ENCODE measurements around the gene MEGF11. TPM values are rescaled to one million over a fixed set of nuclear protein-coding genes. Genes with fewer than 3 reads are reported as not detected.

The MEGF11 gene
- total and polyA plus RNA-seq, 4 donors: 0.16 to 1.5 (median 0.50) TPM

- peak; percentile 5 for TF ChIP-seq CTCF (IDR thresholded peaks at IDR 0.05; ENCODE audit: control extremely low read depth, extremely low read depth)
- no peak for ATAC-seq (ENCODE audit: insufficient read depth, low FRiP score)
- Histone ChIP-seq H3K36me3 (ENCODE audit: control insufficient read depth in 4 of 4, insufficient read depth in 4 of 4, low read length in 4 of 4) (no peaks in the 10 kb centered on the region), H3K27me3 (ENCODE audit: control insufficient read depth in 3 of 3, insufficient read depth in 3 of 3, low read length in 2 of 3) (peaks cover 0 to 8% (median 5%) of the 10 kb centered on the region in 3 donors), H3K27ac (ENCODE audit: low read depth in 1 of 2, low read length in 1 of 2) (no peak overlapping the region), H3K9ac (ENCODE audit: insufficient read depth in 1 of 2, low read length in 2 of 2) (no peak overlapping the region), H3K4me3 (no peak overlapping the region), H3K4me1 (ENCODE audit: control insufficient read depth in 5 of 5, insufficient read depth in 5 of 5, low read length in 5 of 5) (no peaks in the 10 kb centered on the region), H3K9me3 (ENCODE audit: control insufficient read depth in 4 of 4, insufficient read depth in 3 of 4, low read length in 3 of 4) (no peaks in the 10 kb centered on the region)
- no peak for DNase-seq
- WGBS, 2 donors: 54 to 78% methylated on average over 3 of the region's 3 CpGs
Measured at GRCh38 chr15:65962187-65962586, 291.4 kb downstream of the MEGF11 start.

- no peak for ATAC-seq (ENCODE audit: insufficient read depth, low FRiP score)
- TF ChIP-seq CTCF (IDR thresholded peaks at IDR 0.05; ENCODE audit: control extremely low read depth, extremely low read depth): no peak
- Histone ChIP-seq H3K4me1 (ENCODE audit: control insufficient read depth in 5 of 5, insufficient read depth in 5 of 5, low read length in 5 of 5) (no peaks in the 10 kb centered on the region), H3K9me3 (ENCODE audit: control insufficient read depth in 4 of 4, insufficient read depth in 3 of 4, low read length in 3 of 4) (no peaks in the 10 kb centered on the region), H3K27me3 (ENCODE audit: control insufficient read depth in 3 of 3, insufficient read depth in 3 of 3, low read length in 2 of 3) (peaks cover 0 to 8% (median 5%) of the 10 kb centered on the region in 3 donors), H3K4me3 (no peak overlapping the region), H3K9ac (ENCODE audit: insufficient read depth in 1 of 2, low read length in 2 of 2) (no peak overlapping the region), H3K27ac (ENCODE audit: low read depth in 1 of 2, low read length in 1 of 2) (no peak overlapping the region), H3K36me3 (ENCODE audit: control insufficient read depth in 4 of 4, insufficient read depth in 4 of 4, low read length in 4 of 4) (no peaks in the 10 kb centered on the region)
- WGBS, 2 donors: 45 to 52% methylated on average over 3 of the region's 3 CpGs
- DNase-seq: no peak
Measured at GRCh38 chr15:65960586-65960985, 293.0 kb downstream of the MEGF11 start.

- ATAC-seq (ENCODE audit: insufficient read depth, low FRiP score) (no peak), DNase-seq (no peak)
- Histone ChIP-seq H3K27me3 (ENCODE audit: control insufficient read depth in 3 of 3, insufficient read depth in 3 of 3, low read length in 2 of 3) (peaks cover 0 to 8% (median 5%) of the 10 kb centered on the region in 3 donors), H3K36me3 (ENCODE audit: control insufficient read depth in 4 of 4, insufficient read depth in 4 of 4, low read length in 4 of 4) (no peaks in the 10 kb centered on the region), H3K4me1 (ENCODE audit: control insufficient read depth in 5 of 5, insufficient read depth in 5 of 5, low read length in 5 of 5) (no peaks in the 10 kb centered on the region), H3K9ac (ENCODE audit: insufficient read depth in 1 of 2, low read length in 2 of 2) (no peak overlapping the region), H3K4me3 (no peak overlapping the region), H3K9me3 (ENCODE audit: control insufficient read depth in 4 of 4, insufficient read depth in 3 of 4, low read length in 3 of 4) (no peaks in the 10 kb centered on the region), H3K27ac (ENCODE audit: low read depth in 1 of 2, low read length in 1 of 2) (no peak overlapping the region)
- WGBS, 2 donors: 77 to 78% methylated on average over 3 of the region's 3 CpGs
- no peak for TF ChIP-seq CTCF (IDR thresholded peaks at IDR 0.05; ENCODE audit: control extremely low read depth, extremely low read depth)
Measured at GRCh38 chr15:65958835-65959234, 294.7 kb downstream of the MEGF11 start.

GRCh38 chr15:65957451-65957850 is 296.1 kb downstream of the MEGF11 start:
- no peak for DNase-seq
- H3K9me3 ChIP-seq (ENCODE audit: control insufficient read depth in 4 of 4, insufficient read depth in 3 of 4, low read length in 3 of 4): no peaks in the 10 kb centered on the region
- peaks cover 0 to 2% (median 2%) of the 10 kb centered on the region in 3 donors for H3K27me3 ChIP-seq (ENCODE audit: control insufficient read depth in 3 of 3, insufficient read depth in 3 of 3, low read length in 2 of 3)
- no peak overlapping the region for H3K9ac ChIP-seq (ENCODE audit: insufficient read depth in 1 of 2, low read length in 2 of 2)
- H3K4me1 ChIP-seq (ENCODE audit: control insufficient read depth in 5 of 5, insufficient read depth in 5 of 5, low read length in 5 of 5): no peaks in the 10 kb centered on the region
- no peak for ATAC-seq (ENCODE audit: insufficient read depth, low FRiP score)
- H3K36me3 ChIP-seq (ENCODE audit: control insufficient read depth in 4 of 4, insufficient read depth in 4 of 4, low read length in 4 of 4): no peaks in the 10 kb centered on the region
- H3K4me3 ChIP-seq: no peak overlapping the region
- H3K27ac ChIP-seq (ENCODE audit: low read depth in 1 of 2, low read length in 1 of 2): no peak overlapping the region
- no peak for TF ChIP-seq CTCF (IDR thresholded peaks at IDR 0.05; ENCODE audit: control extremely low read depth, extremely low read depth)
- WGBS, 2 donors: 67 to 76% methylated on average over 7 of the region's 7 CpGs
